ENCODE results near the gene PCDHGA9. TPM values are rescaled to one million over a fixed set of nuclear protein-coding genes. Genes with fewer than 3 reads are reported as not detected.

PCDHGA9 gene
- polyA plus RNA-seq, 3 donors, result not detected

DNA sequence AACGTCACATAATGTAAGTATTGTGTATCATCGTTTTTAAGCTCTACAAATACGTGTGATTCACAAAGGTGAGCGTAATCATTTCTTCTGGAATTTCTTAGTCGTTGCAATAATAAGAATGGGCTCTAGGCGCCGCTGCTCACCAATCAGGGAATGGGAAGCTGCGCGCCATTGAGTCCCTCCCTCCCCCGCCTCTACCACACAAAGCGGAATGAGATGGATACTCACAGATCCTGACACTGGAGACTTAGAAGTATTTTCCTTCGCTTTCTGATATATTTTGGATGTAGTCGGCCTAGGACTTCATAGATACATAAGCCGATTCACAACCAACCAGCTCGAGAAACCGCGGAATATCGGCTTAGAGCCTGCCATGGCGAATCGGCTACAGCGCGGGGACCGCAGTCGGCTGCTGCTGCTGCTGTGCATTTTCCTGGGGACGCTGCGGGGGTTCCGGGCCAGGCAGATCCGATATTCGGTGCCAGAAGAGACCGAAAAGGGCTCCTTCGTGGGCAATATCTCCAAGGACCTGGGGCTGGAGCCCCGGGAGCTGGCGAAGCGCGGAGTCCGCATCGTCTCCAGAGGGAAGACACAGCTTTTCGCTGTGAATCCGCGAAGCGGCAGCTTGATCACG lies 18.4 kb downstream of the PCDHGA9 start, which contains the start of gene PCDHGA11:
PCDHGA11 (plus strand) TSS at position 197 of the 634 bp plus-strand sequence; CDS start at position 374, 177 bp downstream.
- Mint-ChIP-seq H3K4me3 (peak within 1 kb of the TSS; percentile 84 to 93), H3K4me1 (peaks cover 32% of the 10 kb centered on the region), H3K36me3 (peaks cover 7 to 30% of the 10 kb centered on the region in 2 donors), H3K27ac (peak within 1 kb of the TSS in 2 of 7 donors; percentile 41 to 73), H3K27me3 (ENCODE audit: low read depth in 3 of 3) (peaks cover 75 to 88% (median 85%) of the 10 kb centered on the region in 3 donors), H3K9me3 (peaks cover 19 to 60% (median 52%) of the 10 kb centered on the region in 7 donors)
- no peaks in the 10 kb centered on the region for H3K79me2 ChIP-seq (ENCODE audit: insufficient read depth, low read length)
- no peaks in the 10 kb centered on the region for H4K20me1 ChIP-seq (ENCODE audit: insufficient read depth, low read length)
- peak within 1 kb of the TSS; percentile 89 for H3K4me2 ChIP-seq (replicated peaks; ENCODE audit: extremely low read depth, low read length, poor library complexity, severe bottlenecking)
- peak within 1 kb of the TSS; percentile 84 for H2AFZ ChIP-seq (ENCODE audit: insufficient read depth, low read depth, low read length, poor library complexity, severe bottlenecking)
- H3K36me3 ChIP-seq (replicated peaks in 1 of 2; ENCODE audit: control insufficient read depth in 1 of 2, insufficient read depth in 2 of 2, low read length in 2 of 2), result no peaks in the 10 kb centered on the region
- H3K4me3 ChIP-seq (replicated peaks in 1 of 3; ENCODE audit: low read depth in 2 of 3, low read length in 3 of 3), result peak within 1 kb of the TSS; percentile 37 to 77 (median 54)
- intact Hi-C loops (cut with micrococcal nuclease), result loop anchor here (5.0 kb wide), 2 partner anchors 136 to 141 kb away; no protein-coding TSS in a partner anchor
- H3K9me3 ChIP-seq (replicated peaks in 1 of 2; ENCODE audit: control insufficient read depth in 1 of 2, insufficient read depth in 1 of 2, low read length in 2 of 2), result peaks cover 41 to 47% of the 10 kb centered on the region in 2 donors
- no peak within 1 kb of the TSS for H3K9ac ChIP-seq (ENCODE audit: insufficient read depth, low read length, poor library complexity, severe bottlenecking)
- TF ChIP-seq, protein P1, sequence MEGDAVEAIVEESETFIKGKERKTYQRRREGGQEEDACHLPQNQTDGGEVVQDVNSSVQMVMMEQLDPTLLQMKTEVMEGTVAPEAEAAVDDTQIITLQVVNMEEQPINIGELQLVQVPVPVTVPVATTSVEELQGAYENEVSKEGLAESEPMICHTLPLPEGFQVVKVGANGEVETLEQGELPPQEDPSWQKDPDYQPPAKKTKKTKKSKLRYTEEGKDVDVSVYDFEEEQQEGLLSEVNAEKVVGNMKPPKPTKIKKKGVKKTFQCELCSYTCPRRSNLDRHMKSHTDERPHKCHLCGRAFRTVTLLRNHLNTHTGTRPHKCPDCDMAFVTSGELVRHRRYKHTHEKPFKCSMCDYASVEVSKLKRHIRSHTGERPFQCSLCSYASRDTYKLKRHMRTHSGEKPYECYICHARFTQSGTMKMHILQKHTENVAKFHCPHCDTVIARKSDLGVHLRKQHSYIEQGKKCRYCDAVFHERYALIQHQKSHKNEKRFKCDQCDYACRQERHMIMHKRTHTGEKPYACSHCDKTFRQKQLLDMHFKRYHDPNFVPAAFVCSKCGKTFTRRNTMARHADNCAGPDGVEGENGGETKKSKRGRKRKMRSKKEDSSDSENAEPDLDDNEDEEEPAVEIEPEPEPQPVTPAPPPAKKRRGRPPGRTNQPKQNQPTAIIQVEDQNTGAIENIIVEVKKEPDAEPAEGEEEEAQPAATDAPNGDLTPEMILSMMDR (IDR thresholded peaks at IDR 0.05), result peak; percentile 86
- DNase-seq, result peak; percentile 56 to 70 (median 67)
- WGBS (ENCODE audit: insufficient coverage), result 11% methylated on average over 32 of the region's 42 CpGs
- peaks cover 19 to 21% of the 10 kb centered on the region in 2 donors for H3K4me1 ChIP-seq (ENCODE audit: control insufficient read depth in 1 of 2, insufficient read depth in 2 of 2, low read length in 2 of 2)
- peaks cover 80 to 100% of the 10 kb centered on the region in 2 donors for H3K27me3 ChIP-seq (ENCODE audit: control insufficient read depth in 2 of 2, insufficient read depth in 2 of 2, low read length in 2 of 2)
- no peak within 1 kb of the TSS for H3K27ac ChIP-seq (ENCODE audit: low read depth in 1 of 2, low read length in 2 of 2)

DNA sequence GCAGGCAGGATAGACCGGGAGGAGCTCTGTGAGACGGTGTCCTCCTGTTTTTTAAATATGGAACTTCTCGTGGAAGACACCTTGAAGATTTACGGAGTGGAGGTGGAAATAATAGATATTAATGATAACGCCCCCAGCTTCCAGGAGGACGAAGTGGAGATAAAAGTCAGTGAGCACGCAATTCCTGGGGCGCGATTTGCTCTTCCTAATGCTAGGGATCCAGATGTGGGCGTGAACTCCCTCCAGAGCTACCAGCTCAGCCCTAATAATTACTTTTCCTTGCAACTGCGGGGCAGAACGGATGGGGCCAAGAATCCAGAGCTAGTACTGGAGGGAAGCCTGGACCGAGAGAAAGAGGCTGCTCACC lies 18.9 kb downstream of the PCDHGA9 start:
- H3K27ac ChIP-seq (ENCODE audit: low read depth in 1 of 2, low read length in 2 of 2), result no peak overlapping the region
- intact Hi-C loops (cut with micrococcal nuclease), result loop anchor here (5.0 kb wide), 2 partner anchors 136 to 141 kb away; no protein-coding TSS in a partner anchor
- TF ChIP-seq, protein P1 (IDR thresholded peaks at IDR 0.05), result no peak
- H3K4me1 ChIP-seq (ENCODE audit: control insufficient read depth in 1 of 2, insufficient read depth in 2 of 2, low read length in 2 of 2), result peaks cover 19 to 21% of the 10 kb centered on the region in 2 donors
- Mint-ChIP-seq H3K27me3 (ENCODE audit: low read depth in 3 of 3) (peaks cover 76 to 89% (median 85%) of the 10 kb centered on the region in 3 donors), H3K9me3 (peaks cover 19 to 61% (median 54%) of the 10 kb centered on the region in 7 donors), H3K36me3 (peaks cover 7 to 30% of the 10 kb centered on the region in 2 donors), H3K4me1 (peaks cover 32% of the 10 kb centered on the region), H3K4me3 (peak overlapping the region; percentile 84 to 92), H3K27ac (peak overlapping the region in 2 of 7 donors; percentile 41 to 73)
- peak overlapping the region; percentile 89 for H3K4me2 ChIP-seq (replicated peaks; ENCODE audit: extremely low read depth, low read length, poor library complexity, severe bottlenecking)
- no peaks in the 10 kb centered on the region for H3K79me2 ChIP-seq (ENCODE audit: insufficient read depth, low read length)
- H3K9me3 ChIP-seq (replicated peaks in 1 of 2; ENCODE audit: control insufficient read depth in 1 of 2, insufficient read depth in 1 of 2, low read length in 2 of 2), result peaks cover 41 to 47% of the 10 kb centered on the region in 2 donors
- peaks cover 80 to 100% of the 10 kb centered on the region in 2 donors for H3K27me3 ChIP-seq (ENCODE audit: control insufficient read depth in 2 of 2, insufficient read depth in 2 of 2, low read length in 2 of 2)
- no peak for DNase-seq
- H2AFZ ChIP-seq (ENCODE audit: insufficient read depth, low read depth, low read length, poor library complexity, severe bottlenecking), result peak overlapping the region; percentile 84
- no peaks in the 10 kb centered on the region for H4K20me1 ChIP-seq (ENCODE audit: insufficient read depth, low read length)
- WGBS (ENCODE audit: insufficient coverage), result 7% methylated on average over 5 of the region's 13 CpGs
- H3K9ac ChIP-seq (ENCODE audit: insufficient read depth, low read length, poor library complexity, severe bottlenecking), result no peak overlapping the region
- peak overlapping the region; percentile 37 to 77 (median 54) for H3K4me3 ChIP-seq (replicated peaks in 1 of 3; ENCODE audit: low read depth in 2 of 3, low read length in 3 of 3)
- H3K36me3 ChIP-seq (replicated peaks in 1 of 2; ENCODE audit: control insufficient read depth in 1 of 2, insufficient read depth in 2 of 2, low read length in 2 of 2), result no peaks in the 10 kb centered on the region
